Psoas muscle (tissue), 8 donors: ENCODE results near the gene PLS3. TPM values are rescaled to one million over a fixed set of nuclear protein-coding genes. Genes with fewer than 3 reads are reported as not detected.

Experiments used
- ATAC-seq, 4 donors: fragments of 200-7000 bp; cut with Tn5 transposase; one replicate each; pipeline ENCODE4 v1.9.1; 2020; ENCODE audit warnings: moderate library complexity in 3 of 4, mild to moderate bottlenecking in 2 of 4
- DNase-seq, 2 donors: peaks; one replicate each; pipeline ENCODE4 v3.0.0-alpha.2; 2020
- H3K27ac ChIP-seq: fragments of 200-600 bp; one replicate; pipeline ENCODE4 v1.8.0; 2022
- H3K27me3 ChIP-seq, 3 donors: fragments of 200-600 bp in 1 of 3; one replicate each; pipeline versions ENCODE4 v1.6.1 to v1.8.0; 2013 to 2022; ENCODE audit warnings: low read length in 2 of 3, mild to moderate bottlenecking in 2 of 3, moderate library complexity in 1 of 3; ENCODE audit not compliant: insufficient read depth in 3 of 3
- H3K36me3 ChIP-seq, 2 donors: fragments of 200-600 bp in 1 of 2; one replicate each; pipeline versions ENCODE4 v1.6.1 to v1.8.0; 2013 to 2022; ENCODE audit warnings: low read depth in 1 of 2, mild to moderate bottlenecking in 1 of 2, moderate library complexity in 1 of 2; ENCODE audit not compliant: insufficient read depth in 1 of 2
- H3K4me1 ChIP-seq: fragments of 200-600 bp; one replicate; pipeline ENCODE4 v1.8.0; 2022
- H3K4me3 ChIP-seq: fragments of 200-600 bp; one replicate; pipeline ENCODE4 v1.8.0; 2022; ENCODE audit warnings: mild to moderate bottlenecking
- H3K9me3 ChIP-seq: fragments of 200-600 bp; one replicate; pipeline ENCODE4 v1.8.0; 2022
- WGBS, 3 donors: extraction: QIAGEN DNeasy Blood & Tissue Kit; methylation state at CpG; one replicate each; pipeline versions ENCODE4 v1.1.6 to v1.1.7; 2013; 5-methylcytosine and 5-hydroxymethylcytosine counted together
- intact Hi-C, 2 donors: fragments of 100-400 bp; cut with DNase I; formaldehyde crosslinking; loops; one replicate each; pipeline versions ENCODE4 v1.11.0 to v1.14.2; 2022
- polyA plus RNA-seq, 3 donors: library from polyadenylated mRNA; stranded (reverse); fragments of 200-250 nt; gene quantifications; one replicate each; pipeline ENCODE4 v1.2.3, GENCODE V29; 2013
- total RNA-seq, 4 donors: library from RNA; stranded (reverse); fragmentation: NEBNext Ultra II Directional in 2 of 4; extraction: Animal tissue kit (Norgen Biotek cat#: 25700) in 2 of 4; gene quantifications; one replicate each; pipeline versions ENCODE4 v1.2.1 to v1.2.4, GENCODE V29; 2021 to 2023
- TF ChIP-seq, protein P1 (sequence below): fragments of 200-600 bp; IDR thresholded peaks from one replicate; pipeline ENCODE4 v1.8.0; 2022; ENCODE audit warnings: antibody characterized with exemption
- donor health status: healthy with polysubstance abuse.
- donor health status: DM: no; HTN: no; CAD: no; lungs with moderate emphysema.
- donor health status: Bipolar disorder and iron deficiency.
- donor health status: healthy.
- donor health status: DM: yes; HTN: yes; CAD: no.
- donor health status: DM: no; HTN: no; CAD: no.
- donor health status: DM: no; HTN: no; CAD: no.
- donor health status: DM: yes; HTN: yes; CAD: no.

PLS3 gene
- total and polyA plus RNA-seq, 7 donors, result 12.9 to 31.3 (median 21.5) TPM

DNA sequence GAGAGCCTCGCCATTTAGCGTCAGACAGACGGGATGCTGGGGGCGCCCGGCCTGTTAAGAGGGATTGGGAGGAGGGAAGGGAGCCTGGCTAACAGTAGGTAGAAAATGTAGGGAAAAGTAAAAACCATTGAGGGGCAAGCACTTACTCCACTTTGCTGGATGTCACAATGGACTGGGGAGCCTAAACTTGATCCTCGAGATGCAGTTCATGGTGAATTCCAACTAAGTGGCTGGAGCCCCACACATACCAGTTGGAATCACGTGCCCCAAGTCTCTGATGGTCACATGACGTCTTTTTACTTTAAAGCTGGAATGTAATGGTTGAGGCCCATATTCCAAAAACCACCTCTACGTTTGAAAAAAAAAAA is 1.5 kb downstream of the PLS3 start:
- H3K27ac ChIP-seq, result peak overlapping the region; percentile 81
- no peak for DNase-seq
- intact Hi-C loops, result loop anchor here in 1 of 2 donors (5.0 kb wide), 3 partner anchors 40 to 230 kb away; no protein-coding TSS in a partner anchor
- ATAC-seq, result peak in 1 of 4 donors; percentile 9
- TF ChIP-seq, protein P1, sequence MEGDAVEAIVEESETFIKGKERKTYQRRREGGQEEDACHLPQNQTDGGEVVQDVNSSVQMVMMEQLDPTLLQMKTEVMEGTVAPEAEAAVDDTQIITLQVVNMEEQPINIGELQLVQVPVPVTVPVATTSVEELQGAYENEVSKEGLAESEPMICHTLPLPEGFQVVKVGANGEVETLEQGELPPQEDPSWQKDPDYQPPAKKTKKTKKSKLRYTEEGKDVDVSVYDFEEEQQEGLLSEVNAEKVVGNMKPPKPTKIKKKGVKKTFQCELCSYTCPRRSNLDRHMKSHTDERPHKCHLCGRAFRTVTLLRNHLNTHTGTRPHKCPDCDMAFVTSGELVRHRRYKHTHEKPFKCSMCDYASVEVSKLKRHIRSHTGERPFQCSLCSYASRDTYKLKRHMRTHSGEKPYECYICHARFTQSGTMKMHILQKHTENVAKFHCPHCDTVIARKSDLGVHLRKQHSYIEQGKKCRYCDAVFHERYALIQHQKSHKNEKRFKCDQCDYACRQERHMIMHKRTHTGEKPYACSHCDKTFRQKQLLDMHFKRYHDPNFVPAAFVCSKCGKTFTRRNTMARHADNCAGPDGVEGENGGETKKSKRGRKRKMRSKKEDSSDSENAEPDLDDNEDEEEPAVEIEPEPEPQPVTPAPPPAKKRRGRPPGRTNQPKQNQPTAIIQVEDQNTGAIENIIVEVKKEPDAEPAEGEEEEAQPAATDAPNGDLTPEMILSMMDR, result no peak
- no peaks in the 10 kb centered on the region for H3K9me3 ChIP-seq
- H3K27me3 ChIP-seq, result peaks cover 0 to 79% (median 0%) of the 10 kb centered on the region in 3 donors
- WGBS, 3 donors, result 8 to 28% (median 13%) methylated on average over 7 to 9 of the region's 9 CpGs
- H3K4me3 ChIP-seq, result peak overlapping the region; percentile 75
- no peaks in the 10 kb centered on the region for H3K36me3 ChIP-seq
- no peaks in the 10 kb centered on the region for H3K4me1 ChIP-seq

DNA sequence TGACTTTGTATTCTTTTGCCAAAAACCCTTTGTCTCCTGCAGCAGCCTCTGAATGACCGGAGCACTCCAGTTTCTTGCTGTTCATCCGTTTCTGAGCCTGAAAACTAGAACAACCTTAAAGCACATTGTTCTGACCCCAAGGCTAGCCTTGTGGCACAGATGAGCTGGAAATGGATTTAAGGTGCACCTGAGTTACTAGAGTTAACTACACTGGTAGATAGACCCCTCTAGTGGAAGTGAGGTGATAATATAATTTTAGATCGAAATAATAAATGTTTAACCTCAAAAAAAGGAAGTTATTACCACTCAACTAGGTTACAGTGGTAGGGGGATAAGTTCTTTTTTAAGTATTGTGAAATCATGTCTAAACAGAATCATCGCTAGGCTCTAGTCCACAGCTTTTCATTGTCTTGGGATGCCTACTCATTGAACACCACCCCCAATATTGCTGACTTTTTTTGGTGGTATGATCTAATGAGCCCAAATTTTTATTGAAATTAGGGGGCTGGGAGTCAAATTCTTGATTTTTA is 2.7 kb downstream of the PLS3 start:
- TF ChIP-seq, protein P1, result no peak
- H3K27ac ChIP-seq, result peak overlapping the region; percentile 21
- H3K36me3 ChIP-seq, result no peaks in the 10 kb centered on the region
- H3K9me3 ChIP-seq, result peaks cover 3% of the 10 kb centered on the region
- H3K4me3 ChIP-seq, result no peak overlapping the region
- 49 to 55% (median 54%) methylated on average over 4 of the region's 4 CpGs for WGBS, 3 donors
- no peak for ATAC-seq
- H3K27me3 ChIP-seq, result peaks cover 0 to 79% (median 0%) of the 10 kb centered on the region in 3 donors
- intact Hi-C loops, result loop anchor here in 1 of 2 donors (5.0 kb wide), 3 partner anchors 39 to 231 kb away; no protein-coding TSS in a partner anchor
- no peaks in the 10 kb centered on the region for H3K4me1 ChIP-seq
- DNase-seq, result no peak

DNA sequence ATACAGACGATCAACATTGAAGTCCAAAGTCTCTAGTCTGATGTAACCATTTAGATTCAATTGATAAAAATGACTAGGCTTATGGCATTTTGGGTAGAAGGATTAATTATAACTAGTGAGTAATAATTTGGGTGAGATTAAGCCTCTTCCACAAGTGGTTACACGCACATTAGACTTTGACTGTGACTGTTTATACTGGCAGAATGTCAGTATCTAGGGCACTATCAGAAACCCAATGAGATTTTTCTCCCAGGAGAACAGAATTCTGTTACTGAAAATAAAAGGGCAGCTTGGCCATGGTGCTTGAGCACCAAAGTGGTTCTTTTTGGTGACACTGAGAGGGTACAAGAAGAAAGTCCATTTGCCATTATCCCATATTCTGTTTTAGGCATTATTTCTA is 3.3 kb downstream of the PLS3 start:
- peaks cover 0 to 79% (median 0%) of the 10 kb centered on the region in 3 donors for H3K27me3 ChIP-seq
- DNase-seq (no peak), ATAC-seq (no peak)
- TF ChIP-seq, protein P1, result no peak
- peaks cover 3% of the 10 kb centered on the region for H3K9me3 ChIP-seq
- H3K36me3 ChIP-seq, result no peaks in the 10 kb centered on the region
- H3K4me3 ChIP-seq, result no peak overlapping the region
- no peaks in the 10 kb centered on the region for H3K4me1 ChIP-seq
- 34 to 47% (median 44%) methylated on average over 2 of the region's 2 CpGs for WGBS, 3 donors
- intact Hi-C loops, result loop anchor here in 1 of 2 donors (5.0 kb wide), 3 partner anchors 38 to 232 kb away; no protein-coding TSS in a partner anchor
- peak overlapping the region; percentile 21 for H3K27ac ChIP-seq

DNA sequence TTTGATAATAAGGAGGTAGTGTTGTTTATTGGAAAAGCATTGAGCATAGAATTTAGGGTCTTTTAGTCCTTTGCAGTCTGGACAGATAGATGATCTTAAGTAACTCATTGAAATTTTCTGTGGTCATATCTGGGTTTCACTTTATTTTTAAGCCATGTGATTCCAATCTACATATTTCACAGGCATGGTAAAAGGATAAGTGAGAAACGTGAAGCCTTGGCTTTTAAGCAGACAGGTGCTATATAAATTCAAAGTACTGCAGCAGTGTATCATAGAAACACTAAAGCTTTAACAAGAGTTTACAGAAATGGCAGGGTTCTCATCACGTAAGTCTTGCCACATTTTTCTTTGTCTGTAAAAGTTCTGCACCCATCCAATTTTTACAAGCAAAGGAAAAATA is 4.9 kb downstream of the PLS3 start:
- WGBS, 3 donors, result 23 to 48% (median 46%) methylated on average over 2 of the region's 2 CpGs
- Histone ChIP-seq H3K27me3 (peaks cover 0 to 70% (median 0%) of the 10 kb centered on the region in 3 donors), H3K27ac (no peak overlapping the region), H3K4me3 (no peak overlapping the region), H3K9me3 (peaks cover 3% of the 10 kb centered on the region), H3K36me3 (no peaks in the 10 kb centered on the region), H3K4me1 (no peaks in the 10 kb centered on the region)
- ATAC-seq (no peak), DNase-seq (no peak)
- TF ChIP-seq, protein P1, result no peak
- intact Hi-C loops, result no loop called here

DNA sequence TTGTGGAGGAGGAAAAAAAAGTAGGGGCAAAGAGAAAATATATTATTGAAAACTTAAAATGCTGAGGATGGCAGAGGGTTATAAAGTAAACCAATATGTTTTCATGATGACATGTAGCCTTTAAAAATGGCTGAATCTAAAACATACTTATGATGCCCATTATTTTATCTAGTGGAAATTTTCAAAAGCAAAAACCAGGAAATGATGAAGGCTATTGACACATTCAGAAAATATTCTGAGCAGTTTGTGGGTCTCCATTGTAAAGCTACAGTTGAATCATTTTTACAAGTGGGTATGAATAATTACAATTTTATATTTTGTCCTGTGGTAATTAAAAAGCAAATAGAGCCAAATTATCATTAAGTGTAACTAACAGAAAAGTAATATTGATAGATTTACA is 10.7 kb downstream of the PLS3 start:
- Histone ChIP-seq H3K27ac (no peak overlapping the region), H3K9me3 (peaks cover 3% of the 10 kb centered on the region), H3K4me3 (no peak overlapping the region), H3K4me1 (no peaks in the 10 kb centered on the region), H3K27me3 (peaks cover 0 to 22% (median 0%) of the 10 kb centered on the region in 3 donors), H3K36me3 (no peaks in the 10 kb centered on the region)
- intact Hi-C loops, result no loop called here
- DNase-seq (no peak), ATAC-seq (no peak)
- TF ChIP-seq, protein P1, result no peak
